ENCODE results near the gene ALAS1.

GRCh38 chr3:52237657-52238172, 39.8 kb downstream of the ALAS1 start:
- TF ChIP-seq, protein P1, sequence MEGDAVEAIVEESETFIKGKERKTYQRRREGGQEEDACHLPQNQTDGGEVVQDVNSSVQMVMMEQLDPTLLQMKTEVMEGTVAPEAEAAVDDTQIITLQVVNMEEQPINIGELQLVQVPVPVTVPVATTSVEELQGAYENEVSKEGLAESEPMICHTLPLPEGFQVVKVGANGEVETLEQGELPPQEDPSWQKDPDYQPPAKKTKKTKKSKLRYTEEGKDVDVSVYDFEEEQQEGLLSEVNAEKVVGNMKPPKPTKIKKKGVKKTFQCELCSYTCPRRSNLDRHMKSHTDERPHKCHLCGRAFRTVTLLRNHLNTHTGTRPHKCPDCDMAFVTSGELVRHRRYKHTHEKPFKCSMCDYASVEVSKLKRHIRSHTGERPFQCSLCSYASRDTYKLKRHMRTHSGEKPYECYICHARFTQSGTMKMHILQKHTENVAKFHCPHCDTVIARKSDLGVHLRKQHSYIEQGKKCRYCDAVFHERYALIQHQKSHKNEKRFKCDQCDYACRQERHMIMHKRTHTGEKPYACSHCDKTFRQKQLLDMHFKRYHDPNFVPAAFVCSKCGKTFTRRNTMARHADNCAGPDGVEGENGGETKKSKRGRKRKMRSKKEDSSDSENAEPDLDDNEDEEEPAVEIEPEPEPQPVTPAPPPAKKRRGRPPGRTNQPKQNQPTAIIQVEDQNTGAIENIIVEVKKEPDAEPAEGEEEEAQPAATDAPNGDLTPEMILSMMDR (IDR thresholded peaks at IDR 0.05; ENCODE audit: extremely low read depth in 1 of 2, insufficient read depth in 1 of 2, low read depth in 1 of 2, low read length in 2 of 2), result no peak
- TF ChIP-seq POLR2A (IDR thresholded peaks at IDR 0.05; ENCODE audit: low read depth, low read length), result peak; percentile 16
- TF ChIP-seq, protein P2, sequence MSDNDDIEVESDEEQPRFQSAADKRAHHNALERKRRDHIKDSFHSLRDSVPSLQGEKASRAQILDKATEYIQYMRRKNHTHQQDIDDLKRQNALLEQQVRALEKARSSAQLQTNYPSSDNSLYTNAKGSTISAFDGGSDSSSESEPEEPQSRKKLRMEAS (IDR thresholded peaks at IDR 0.05; ENCODE audit: insufficient read depth, insufficient read length), result no peak
- TF ChIP-seq GATA2 (IDR thresholded peaks at IDR 0.05; ENCODE audit: insufficient read depth, insufficient read length, low read depth, low read length), result no peak
- TF ChIP-seq MYC (IDR thresholded peaks at IDR 0.05; ENCODE audit: low read depth, low read length), result no peak
- TF ChIP-seq EZH2 (IDR thresholded peaks at IDR 0.05; ENCODE audit: borderline replicate concordance, low read depth, low read length, severe bottlenecking), result no peak
- peak; percentile 39 for TF ChIP-seq POLR2AphosphoS5 (IDR thresholded peaks at IDR 0.05; ENCODE audit: insufficient read depth, low read depth, low read length)
